Measurements from ENCODE around the gene EEF1AKMT1.

- TF ChIP-seq CTCF (IDR thresholded peaks at IDR 0.05) (no peak), POLR2AphosphoS5 (IDR thresholded peaks at IDR 0.05) (no peak), POLR2A (IDR thresholded peaks at IDR 0.05) (no peak), EP300 (IDR thresholded peaks at IDR 0.05) (no peak)
Measured at GRCh38 chr13:20767309-20767943, 6.3 kb downstream of the EEF1AKMT1 start.

Data from suprapubic skin (tissue), 4 donors.